ENCODE results near the gene SLC7A8.
A peak's percentile ranks its signal among the peaks of the same experiment; 100 is the strongest.
"Not testable (repeated sequence)": the region's sequence is repeated elsewhere in the genome, so short reads cannot be mapped to it uniquely, and the experiment has no call there.

Gene SLC7A8

GRCh38 chr14:23183479-23183878 is at the start of gene SLC7A8:
SLC7A8 (minus strand) TSS chr14:23183660; CDS start chr14:23182914, 746 bp downstream.
- peak in 1 of 2 donors; percentile 4 for DNase-seq (ENCODE audit: low read depth in 2 of 2)

- DNase-seq (ENCODE audit: low read depth in 2 of 2) = not testable (repeated sequence)
Observed at GRCh38 chr14:23232241-23232808, 48.9 kb upstream of the SLC7A8 start.

GRCh38 chr14:23228812-23229211 is 45.4 kb upstream of the SLC7A8 start:
- no peak for DNase-seq (ENCODE audit: low read depth in 2 of 2)

GRCh38 chr14:23227566-23227965 is 44.1 kb upstream of the SLC7A8 start:
- DNase-seq (ENCODE audit: low read depth in 2 of 2) = no peak

GRCh38 chr14:23224958-23225357 is 41.5 kb upstream of the SLC7A8 start:
- DNase-seq (ENCODE audit: low read depth in 2 of 2) = not testable (repeated sequence)

GRCh38 chr14:23219075-23219474 is 35.6 kb upstream of the SLC7A8 start:
- DNase-seq (ENCODE audit: low read depth in 2 of 2) = no peak

GRCh38 chr14:23217032-23218020 is 33.9 kb upstream of the SLC7A8 start:
- no peak for DNase-seq (ENCODE audit: low read depth in 2 of 2)

- no peak for DNase-seq (ENCODE audit: low read depth in 2 of 2)
Observed at GRCh38 chr14:23215421-23215820, 32.0 kb upstream of the SLC7A8 start.

- no peak for DNase-seq (ENCODE audit: low read depth in 2 of 2)
Observed at GRCh38 chr14:23209651-23210423, 26.4 kb upstream of the SLC7A8 start.

- DNase-seq (ENCODE audit: low read depth in 2 of 2) = no peak
Observed at GRCh38 chr14:23208324-23208723, 24.9 kb upstream of the SLC7A8 start.

GRCh38 chr14:23207146-23207540 is 23.7 kb upstream of the SLC7A8 start:
- no peak for DNase-seq (ENCODE audit: low read depth in 2 of 2)

- no peak for DNase-seq (ENCODE audit: low read depth in 2 of 2)
Observed at GRCh38 chr14:23206422-23207145, 23.1 kb upstream of the SLC7A8 start.

- DNase-seq (ENCODE audit: low read depth in 2 of 2) = no peak
Observed at GRCh38 chr14:23202001-23202400, 18.5 kb upstream of the SLC7A8 start.

- DNase-seq (ENCODE audit: low read depth in 2 of 2) = not testable (repeated sequence)
Observed at GRCh38 chr14:23199141-23199540, 15.7 kb upstream of the SLC7A8 start.

- DNase-seq (ENCODE audit: low read depth in 2 of 2) = not testable (repeated sequence)
Observed at GRCh38 chr14:23196487-23196886, 13.0 kb upstream of the SLC7A8 start.

GRCh38 chr14:23195552-23196101 is 12.2 kb upstream of the SLC7A8 start:
- no peak for DNase-seq (ENCODE audit: low read depth in 2 of 2)

GRCh38 chr14:23193432-23193831 is 10.0 kb upstream of the SLC7A8 start:
- no peak for DNase-seq (ENCODE audit: low read depth in 2 of 2)

GRCh38 chr14:23187925-23188324 is 4.5 kb upstream of the SLC7A8 start:
- DNase-seq (ENCODE audit: low read depth in 2 of 2) = no peak

GRCh38 chr14:23186913-23187654 is 3.6 kb upstream of the SLC7A8 start:
- no peak for DNase-seq (ENCODE audit: low read depth in 2 of 2)

- DNase-seq (ENCODE audit: low read depth in 2 of 2) = no peak
Observed at GRCh38 chr14:23185063-23185462, 1.6 kb upstream of the SLC7A8 start.

- no peak for DNase-seq (ENCODE audit: low read depth in 2 of 2)
Observed at GRCh38 chr14:23183158-23183470, 346 bp downstream of the SLC7A8 start.
